MCF 10A (cell line): ENCODE data around the gene FAM8A1. TPM values are rescaled to one million over a fixed set of nuclear protein-coding genes. Genes with fewer than 3 reads are reported as not detected.

Source experiments
- BruUV-seq: library from RNA; stranded (reverse); fragments of 400-500 nt; replicated peaks from 2 replicates; lab custom pipeline; 2021; lab: Mats Ljungman, UMichigan
- CTCF ChIA-PET: fragments of 300-600 bp; sonication (Branson Sonifier 250); formaldehyde crosslinking; extraction: SDS; loops from one replicate; lab custom pipeline; 2021; ENCODE audit warnings: antibody characterized with exemption, inconsistent platforms; lab: Yijun Ruan, JAX
- POLR2A ChIA-PET: fragments of 300-600, 350-650 bp; sonication (Branson Sonifier 250); formaldehyde crosslinking; extraction: SDS; loops from one replicate; lab custom pipeline; 2020; ENCODE audit warnings: antibody characterized with exemption, inconsistent platforms; lab: Yijun Ruan, JAX
- DNase-seq: peaks from one replicate; pipeline ENCODE4 v3.0.0-alpha.2; 2018; ENCODE audit not compliant: unreplicated experiment
- H3K27ac Mint-ChIP-seq: one replicate; pipeline ENCODE4 v1.8.0; 2022; ENCODE audit warnings: mild to moderate bottlenecking, low read depth, mixed read lengths; ENCODE audit not compliant: unreplicated experiment
- H3K27me3 Mint-ChIP-seq: one replicate; pipeline ENCODE4 v1.8.0; 2022; ENCODE audit warnings: mixed read lengths; ENCODE audit not compliant: insufficient read depth, unreplicated experiment
- H3K36me3 Mint-ChIP-seq: one replicate; pipeline ENCODE4 v1.8.0; 2022; ENCODE audit warnings: mild to moderate bottlenecking, moderate library complexity, mixed read lengths; ENCODE audit not compliant: insufficient read depth, unreplicated experiment
- H3K4me1 Mint-ChIP-seq: one replicate; pipeline ENCODE4 v1.8.0; 2022; ENCODE audit warnings: mixed read lengths; ENCODE audit not compliant: insufficient read depth, unreplicated experiment
- H3K4me3 Mint-ChIP-seq: one replicate; pipeline ENCODE4 v1.8.0; 2022; ENCODE audit warnings: mild to moderate bottlenecking, moderate library complexity, mixed read lengths; ENCODE audit not compliant: unreplicated experiment
- H3K9me3 Mint-ChIP-seq: one replicate; pipeline ENCODE4 v1.8.0; 2022; ENCODE audit warnings: mixed read lengths; ENCODE audit not compliant: unreplicated experiment
- intact Hi-C: fragments of 100-400 bp; cut with micrococcal nuclease; formaldehyde crosslinking; loops from 2 replicates; pipeline ENCODE4 v1.14.1; 2022
- total RNA-seq: library from RNA; stranded (reverse); gene quantifications from 2 replicates; pipeline ENCODE4 v1.2.3, GENCODE V29; 2022
- TF ChIP-seq, protein P1 (sequence below): fragments of 200-600 bp; IDR thresholded peaks from one replicate; pipeline ENCODE4 v1.8.0; 2022; ENCODE audit warnings: antibody characterized with exemption, mild to moderate bottlenecking; ENCODE audit not compliant: unreplicated experiment

FAM8A1 gene
- total RNA-seq, 1 experiment from 2014 or later, result 12.7 TPM

DNA sequence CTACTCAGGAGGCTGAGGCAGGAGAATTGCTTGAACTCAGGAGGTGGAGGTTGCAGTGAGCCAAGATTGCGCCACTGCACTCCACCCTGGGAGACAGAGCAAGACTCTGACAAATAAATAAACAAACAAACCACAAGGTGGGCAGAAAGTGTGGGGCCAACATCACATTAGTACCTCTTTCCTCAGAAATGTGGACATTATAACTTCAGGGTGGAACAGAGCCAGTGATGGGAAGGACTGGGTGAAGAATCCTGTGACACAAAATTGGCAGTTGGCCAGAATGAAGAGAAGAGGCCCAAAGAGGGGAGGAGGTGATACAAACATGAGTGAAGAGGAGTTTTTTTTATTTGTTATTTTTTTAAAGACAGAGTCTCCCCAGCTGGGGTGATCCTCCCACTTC is 56.0 kb downstream of the FAM8A1 start:
- H3K9me3 Mint-ChIP-seq, result no peaks in the 10 kb centered on the region
- H3K4me3 Mint-ChIP-seq, result no peak overlapping the region
- H3K4me1 Mint-ChIP-seq, result no peaks in the 10 kb centered on the region
- POLR2A ChIA-PET, result no interaction called here
- CTCF ChIA-PET, result interaction anchor here (0.6 to 1.4 kb wide), 4 partner anchors 8 to 788 kb away, joined by 3 to 4 read pairs (median 3); no protein-coding TSS in a partner anchor
- DNase-seq, result peak; percentile 66
- TF ChIP-seq, protein P1, sequence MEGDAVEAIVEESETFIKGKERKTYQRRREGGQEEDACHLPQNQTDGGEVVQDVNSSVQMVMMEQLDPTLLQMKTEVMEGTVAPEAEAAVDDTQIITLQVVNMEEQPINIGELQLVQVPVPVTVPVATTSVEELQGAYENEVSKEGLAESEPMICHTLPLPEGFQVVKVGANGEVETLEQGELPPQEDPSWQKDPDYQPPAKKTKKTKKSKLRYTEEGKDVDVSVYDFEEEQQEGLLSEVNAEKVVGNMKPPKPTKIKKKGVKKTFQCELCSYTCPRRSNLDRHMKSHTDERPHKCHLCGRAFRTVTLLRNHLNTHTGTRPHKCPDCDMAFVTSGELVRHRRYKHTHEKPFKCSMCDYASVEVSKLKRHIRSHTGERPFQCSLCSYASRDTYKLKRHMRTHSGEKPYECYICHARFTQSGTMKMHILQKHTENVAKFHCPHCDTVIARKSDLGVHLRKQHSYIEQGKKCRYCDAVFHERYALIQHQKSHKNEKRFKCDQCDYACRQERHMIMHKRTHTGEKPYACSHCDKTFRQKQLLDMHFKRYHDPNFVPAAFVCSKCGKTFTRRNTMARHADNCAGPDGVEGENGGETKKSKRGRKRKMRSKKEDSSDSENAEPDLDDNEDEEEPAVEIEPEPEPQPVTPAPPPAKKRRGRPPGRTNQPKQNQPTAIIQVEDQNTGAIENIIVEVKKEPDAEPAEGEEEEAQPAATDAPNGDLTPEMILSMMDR, result no peak
- peaks cover 76% of the 10 kb centered on the region for H3K36me3 Mint-ChIP-seq
- no TSS peak for BruUV-seq
- H3K27ac Mint-ChIP-seq, result no peak overlapping the region
- intact Hi-C loops, result no loop called here
- H3K27me3 Mint-ChIP-seq, result no peaks in the 10 kb centered on the region

GRCh38 chr6:17656644-17657043 is 56.5 kb downstream of the FAM8A1 start:
- Mint-ChIP-seq H3K36me3 (peaks cover 78% of the 10 kb centered on the region), H3K4me1 (no peaks in the 10 kb centered on the region), H3K4me3 (no peak overlapping the region), H3K9me3 (no peaks in the 10 kb centered on the region), H3K27me3 (no peaks in the 10 kb centered on the region), H3K27ac (no peak overlapping the region)
- ChIA-PET CTCF (interaction anchor here (0.6 to 0.9 kb wide), 3 partner anchors 9 to 788 kb away, joined by 3 to 4 read pairs (median 3); no protein-coding TSS in a partner anchor), POLR2A (interaction anchor here (1.0 kb wide), 1 partner anchor 8 kb away, joined by 3 read pairs; no protein-coding TSS in a partner anchor)
- DNase-seq, result no peak
- BruUV-seq, result no TSS peak
- intact Hi-C loops, result no loop called here
- TF ChIP-seq, protein P1, result no peak

Other genes starting within 250 kb of the FAM8A1 start
- gene CAP2, start 206.7 kb upstream of the FAM8A1 start, total RNA-seq, result 12.3 and 14.3 TPM in 2 replicates
- gene NUP153, start 106.6 kb downstream of the FAM8A1 start, total RNA-seq, result 33.3 and 36.5 TPM in 2 replicates